Bronchial epithelial cell (primary cell): ENCODE results near the gene ZBTB11. TPM values are rescaled to one million over a fixed set of nuclear protein-coding genes. Genes with fewer than 3 reads are reported as not detected.

Experiments
- DNase-seq: peaks from one replicate; pipeline ENCODE4 v3.0.0-alpha.2; 2010; ENCODE audit warnings: low read depth
- FAIRE-seq: peaks from 2 replicates; lab custom pipeline; 2011; peaks lifted over from hg19 to GRCh38; lab: Jason Lieb, UNC
- H3K27me3 ChIP-seq: 2 replicates; pipeline ENCODE4 v1.5.1; 2011; ENCODE audit warnings: low read length; ENCODE audit not compliant: control insufficient read depth, insufficient read depth
- H3K36me3 ChIP-seq: 2 replicates; pipeline ENCODE4 v1.5.1; 2011; ENCODE audit warnings: low read length; ENCODE audit not compliant: control insufficient read depth, insufficient read depth
- H3K4me3 ChIP-seq: 2 replicates; pipeline ENCODE4 v1.5.1; 2011; ENCODE audit warnings: mild to moderate bottlenecking, low read depth, low read length, control low read depth
- total RNA-seq: library from RNA; depleted of rRNA; stranded (reverse); fragments of >200 nt; gene quantifications from 2 replicates; pipeline ENCODE4 v1.2.1, GENCODE V29; 2014
- TF ChIP-seq, protein P1 (sequence below): IDR thresholded peaks from 2 replicates; pipeline ENCODE4 v1.5.1; 2011; ENCODE audit warnings: mild to moderate bottlenecking, moderate library complexity, low read length, control low read depth, inconsistent platforms; ENCODE audit not compliant: insufficient read depth, severe bottlenecking

Gene ZBTB11
- total RNA-seq, 1 donor from 2014 or later, result 34.2 TPM

DNA sequence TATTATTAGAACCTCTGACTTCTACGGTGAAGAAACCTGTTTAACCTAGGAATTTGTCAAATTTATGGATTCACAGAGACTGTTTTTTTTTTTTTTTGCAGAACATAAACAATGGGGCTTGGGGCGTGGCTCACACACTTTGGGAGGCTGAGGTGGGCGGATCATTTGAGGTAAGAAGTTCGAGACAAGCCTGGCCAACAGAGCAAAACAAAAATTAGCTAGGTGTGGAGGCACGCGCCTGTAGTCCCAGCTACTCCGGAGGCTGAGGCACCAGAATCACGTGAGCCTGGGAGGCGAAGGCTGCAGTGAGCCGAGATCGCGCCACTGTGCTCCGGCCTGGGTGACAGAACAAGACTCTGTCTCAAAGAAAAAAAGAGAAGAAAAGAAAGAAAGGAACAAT lies 3.0 kb downstream of the ZBTB11 start:
- FAIRE-seq, result no peak
- Histone ChIP-seq H3K4me3 (no peak overlapping the region), H3K27me3 (no peaks in the 10 kb centered on the region), H3K36me3 (peaks cover 3% of the 10 kb centered on the region)
- TF ChIP-seq, protein P1, sequence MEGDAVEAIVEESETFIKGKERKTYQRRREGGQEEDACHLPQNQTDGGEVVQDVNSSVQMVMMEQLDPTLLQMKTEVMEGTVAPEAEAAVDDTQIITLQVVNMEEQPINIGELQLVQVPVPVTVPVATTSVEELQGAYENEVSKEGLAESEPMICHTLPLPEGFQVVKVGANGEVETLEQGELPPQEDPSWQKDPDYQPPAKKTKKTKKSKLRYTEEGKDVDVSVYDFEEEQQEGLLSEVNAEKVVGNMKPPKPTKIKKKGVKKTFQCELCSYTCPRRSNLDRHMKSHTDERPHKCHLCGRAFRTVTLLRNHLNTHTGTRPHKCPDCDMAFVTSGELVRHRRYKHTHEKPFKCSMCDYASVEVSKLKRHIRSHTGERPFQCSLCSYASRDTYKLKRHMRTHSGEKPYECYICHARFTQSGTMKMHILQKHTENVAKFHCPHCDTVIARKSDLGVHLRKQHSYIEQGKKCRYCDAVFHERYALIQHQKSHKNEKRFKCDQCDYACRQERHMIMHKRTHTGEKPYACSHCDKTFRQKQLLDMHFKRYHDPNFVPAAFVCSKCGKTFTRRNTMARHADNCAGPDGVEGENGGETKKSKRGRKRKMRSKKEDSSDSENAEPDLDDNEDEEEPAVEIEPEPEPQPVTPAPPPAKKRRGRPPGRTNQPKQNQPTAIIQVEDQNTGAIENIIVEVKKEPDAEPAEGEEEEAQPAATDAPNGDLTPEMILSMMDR, result no peak
- no peak for DNase-seq

DNA sequence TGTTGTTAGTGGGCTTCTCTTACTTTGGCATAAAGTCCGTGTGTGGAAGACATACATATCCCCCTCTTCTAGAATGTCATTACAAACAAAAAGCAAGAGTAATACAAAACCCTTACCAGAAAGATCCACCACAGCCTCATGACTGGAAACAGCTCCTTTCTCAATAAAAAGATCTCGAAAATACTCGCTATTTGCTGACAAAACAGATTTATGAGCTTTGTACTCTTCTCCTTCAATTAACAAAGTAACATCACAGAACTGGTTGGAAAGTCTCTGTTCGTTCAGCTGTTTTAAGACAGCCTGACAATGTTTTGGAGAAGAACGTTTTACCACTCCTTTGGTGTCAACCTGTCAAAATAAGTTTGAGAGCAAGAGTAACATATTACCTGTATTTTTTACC lies 5.9 kb downstream of the ZBTB11 start:
- no peak for DNase-seq
- Histone ChIP-seq H3K4me3 (no peak overlapping the region), H3K27me3 (no peaks in the 10 kb centered on the region), H3K36me3 (peaks cover 6% of the 10 kb centered on the region)
- TF ChIP-seq, protein P1, result no peak
- FAIRE-seq, result no peak

DNA sequence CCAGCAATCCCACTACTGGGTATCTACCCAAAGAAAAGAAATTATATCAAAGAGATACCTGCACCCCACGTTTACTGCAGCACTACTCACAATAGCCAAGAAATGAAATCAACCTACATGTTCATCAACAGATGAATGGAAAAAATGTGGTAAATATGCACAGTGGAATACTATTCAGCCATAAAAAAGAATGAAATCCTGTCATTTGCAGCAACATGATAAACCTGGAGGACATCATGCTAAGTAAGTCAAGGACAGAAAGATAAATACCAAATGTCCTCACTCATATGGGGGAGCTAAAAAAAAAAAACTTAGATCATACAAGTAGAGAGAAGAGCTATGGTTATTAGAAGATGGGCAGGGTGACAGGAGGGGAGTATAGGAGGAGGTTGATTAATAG lies 9.1 kb downstream of the ZBTB11 start:
- FAIRE-seq (no peak), DNase-seq (no peak)
- H3K36me3 ChIP-seq, result peaks cover 16% of the 10 kb centered on the region
- TF ChIP-seq, protein P1, result no peak
- no peaks in the 10 kb centered on the region for H3K27me3 ChIP-seq
- no peak overlapping the region for H3K4me3 ChIP-seq

- no peak for FAIRE-seq
- peaks cover 16% of the 10 kb centered on the region for H3K36me3 ChIP-seq
- DNase-seq, result no peak
- H3K27me3 ChIP-seq, result no peaks in the 10 kb centered on the region
- TF ChIP-seq, protein P1, result no peak
- H3K4me3 ChIP-seq, result no peak overlapping the region
Observed at GRCh38 chr3:101667331-101667730, 9.6 kb downstream of the ZBTB11 start.

DNA sequence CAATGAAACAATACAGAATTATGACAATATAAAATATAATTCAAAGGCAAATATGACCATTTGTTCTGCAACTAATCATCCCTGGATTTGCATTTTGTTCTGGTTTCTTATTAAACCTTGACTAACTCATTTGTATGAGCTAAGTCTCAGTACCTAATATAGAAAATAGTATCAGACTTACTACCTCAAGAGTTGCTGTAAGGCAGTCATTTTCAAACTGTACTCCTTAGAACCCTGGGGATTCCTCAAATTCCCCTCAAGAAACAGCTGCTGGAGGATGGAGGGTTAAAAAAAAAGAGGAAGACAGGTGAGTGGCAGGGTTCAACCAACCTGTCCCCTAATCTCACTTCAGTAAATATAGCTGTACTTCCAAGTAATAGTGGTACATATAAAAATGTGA lies 11.1 kb downstream of the ZBTB11 start:
- no peak overlapping the region for H3K4me3 ChIP-seq
- no peak for FAIRE-seq
- TF ChIP-seq, protein P1, result no peak
- H3K36me3 ChIP-seq, result peaks cover 16% of the 10 kb centered on the region
- H3K27me3 ChIP-seq, result no peaks in the 10 kb centered on the region
- no peak for DNase-seq

DNA sequence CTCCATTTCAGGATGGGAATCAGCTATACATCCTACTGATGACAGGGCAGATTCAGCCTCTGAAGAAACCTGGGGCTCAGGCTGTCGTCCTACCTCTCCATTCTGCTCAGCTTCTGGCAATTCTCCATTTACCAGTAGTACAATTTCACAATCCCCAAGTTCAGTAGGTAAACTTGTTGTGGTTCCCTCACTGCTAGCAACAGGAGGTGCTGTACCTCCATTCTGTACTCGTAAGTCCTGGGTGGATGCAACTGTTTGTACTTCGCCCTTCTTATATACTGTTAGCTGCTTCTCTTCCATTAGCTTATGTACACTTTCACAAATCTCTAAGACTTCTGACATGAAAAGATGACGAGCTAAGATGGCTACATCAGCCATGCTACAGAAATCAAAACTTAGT lies 11.6 kb downstream of the ZBTB11 start:
- peaks cover 16% of the 10 kb centered on the region for H3K36me3 ChIP-seq
- H3K27me3 ChIP-seq, result no peaks in the 10 kb centered on the region
- FAIRE-seq, result peak; percentile 18
- TF ChIP-seq, protein P1, result no peak
- no peak overlapping the region for H3K4me3 ChIP-seq
- DNase-seq, result no peak
